GM21619 (cell line): Measurements from ENCODE around the gene GABRB3.

Source experiments
- ATAC-seq: cut with Tn5 transposase; IDR thresholded peaks from one replicate; pipeline ENCODE4 v1.9.1; 2021; ENCODE audit not compliant: unreplicated experiment

The GABRB3 gene

DNA sequence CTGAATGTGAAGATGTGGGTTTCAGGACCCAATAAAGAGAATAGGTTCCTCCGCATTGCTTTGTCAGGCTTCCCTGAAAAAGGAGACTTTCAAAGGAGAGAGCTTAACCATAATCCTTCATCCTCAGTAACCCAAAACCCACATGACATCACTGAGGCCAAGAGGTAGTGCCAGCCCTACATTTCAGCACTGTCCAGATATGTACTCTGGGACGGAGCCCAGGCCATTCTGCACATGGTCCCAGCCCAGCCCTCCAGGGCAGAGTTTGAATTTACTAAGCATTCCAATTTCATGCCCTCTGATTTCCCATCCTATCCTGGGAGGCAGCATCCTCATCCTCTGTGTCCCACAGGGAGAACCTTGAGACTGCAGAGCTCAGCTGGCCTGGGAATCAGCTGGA, 210.5 kb downstream of the GABRB3 start:
- ATAC-seq, result no peak

DNA sequence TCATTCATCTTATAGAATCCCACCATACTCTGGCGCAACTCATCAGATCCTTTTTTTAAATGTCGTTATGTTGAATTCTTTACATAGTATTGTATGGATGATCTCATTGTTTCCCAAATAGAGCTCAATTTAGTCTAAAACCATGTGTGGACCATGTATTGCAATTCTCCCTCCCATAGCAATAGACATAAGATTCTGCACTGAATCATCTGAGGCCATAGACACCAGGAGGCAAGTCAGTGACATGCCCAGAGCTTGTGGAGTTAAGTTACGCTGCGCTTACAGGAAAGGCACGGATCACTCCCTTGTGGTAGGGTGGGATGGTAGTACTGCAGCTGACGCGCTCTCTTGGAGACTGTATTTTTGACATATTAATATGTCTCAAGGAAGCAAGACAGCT, 211.0 kb downstream of the GABRB3 start:
- no peak for ATAC-seq

DNA sequence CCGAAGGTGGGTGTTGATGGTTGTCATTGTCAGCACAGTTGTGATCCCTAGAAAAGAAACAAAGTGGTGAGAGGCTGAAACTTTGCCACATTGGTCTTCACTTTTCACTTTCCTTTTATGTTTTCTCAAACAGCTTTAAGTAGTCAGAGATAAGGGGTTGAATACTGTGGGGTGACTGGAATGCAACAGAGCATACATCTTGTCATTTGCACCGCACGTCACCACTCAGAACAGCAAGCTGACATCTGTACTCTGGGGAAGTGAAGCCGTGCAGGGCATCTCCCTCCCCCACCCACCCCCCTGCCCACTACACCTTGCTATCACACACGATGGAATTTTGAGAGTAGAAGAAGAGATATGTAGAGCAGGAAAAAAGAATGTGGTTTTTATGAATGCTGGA, 211.7 kb downstream of the GABRB3 start:
- no peak for ATAC-seq

DNA sequence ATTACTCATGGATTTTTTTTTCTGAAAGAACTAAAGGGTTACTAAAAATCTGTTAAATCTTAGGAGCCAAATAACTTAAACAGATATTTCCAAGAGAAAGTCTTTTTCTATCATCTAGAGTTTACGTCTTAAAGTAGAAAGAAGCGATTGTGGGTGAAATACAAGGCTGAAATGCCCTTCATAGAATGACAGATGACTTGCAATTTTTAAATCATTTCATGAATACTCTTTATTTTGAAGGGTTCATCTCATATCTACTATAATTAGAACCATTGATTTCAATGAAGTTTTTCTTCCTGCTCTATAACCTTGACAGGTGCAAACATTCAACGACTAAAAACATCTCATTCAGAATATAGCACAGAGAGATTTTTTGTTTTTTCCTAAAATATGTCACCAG, 217.0 kb downstream of the GABRB3 start:
- ATAC-seq, result no peak

DNA sequence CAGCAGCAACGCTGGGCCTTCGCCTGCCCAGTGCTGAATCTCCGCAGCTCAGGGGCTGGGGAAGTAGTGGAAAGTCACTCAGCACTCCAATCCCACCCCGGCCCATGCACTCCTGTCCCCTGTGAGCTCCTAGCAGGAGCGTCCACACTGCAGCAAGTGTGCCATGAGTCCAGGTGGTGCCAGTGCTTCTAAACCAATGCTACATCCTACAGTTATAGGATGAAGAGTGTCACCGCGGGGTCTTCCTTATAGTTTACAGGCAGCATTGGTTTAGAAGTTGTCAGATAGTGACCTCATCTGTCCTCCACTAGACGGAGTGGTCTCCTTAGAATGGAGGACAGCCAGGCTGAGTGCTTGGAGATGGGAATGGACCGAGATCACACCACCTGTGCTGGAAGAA, 221.4 kb downstream of the GABRB3 start:
- ATAC-seq, result no peak

DNA sequence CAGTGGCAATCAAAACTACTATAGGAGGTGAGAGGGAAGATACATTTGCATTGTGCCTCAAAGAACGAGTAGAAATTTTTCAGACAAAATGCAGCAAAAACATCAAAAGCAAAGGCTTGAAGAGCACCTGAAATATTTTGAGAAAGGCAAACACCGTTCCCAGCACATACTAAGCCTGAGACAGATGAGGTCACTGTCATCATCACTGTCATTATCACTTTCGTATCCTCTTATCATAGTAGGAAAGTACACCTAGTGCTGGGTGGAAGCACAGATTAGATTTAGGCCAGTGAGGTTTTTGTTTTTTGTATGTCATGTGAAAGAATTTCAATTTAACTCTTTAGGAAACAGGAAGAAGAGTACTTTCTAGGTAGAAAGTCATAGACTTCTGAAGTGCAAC, 222.0 kb downstream of the GABRB3 start:
- no peak for ATAC-seq

DNA sequence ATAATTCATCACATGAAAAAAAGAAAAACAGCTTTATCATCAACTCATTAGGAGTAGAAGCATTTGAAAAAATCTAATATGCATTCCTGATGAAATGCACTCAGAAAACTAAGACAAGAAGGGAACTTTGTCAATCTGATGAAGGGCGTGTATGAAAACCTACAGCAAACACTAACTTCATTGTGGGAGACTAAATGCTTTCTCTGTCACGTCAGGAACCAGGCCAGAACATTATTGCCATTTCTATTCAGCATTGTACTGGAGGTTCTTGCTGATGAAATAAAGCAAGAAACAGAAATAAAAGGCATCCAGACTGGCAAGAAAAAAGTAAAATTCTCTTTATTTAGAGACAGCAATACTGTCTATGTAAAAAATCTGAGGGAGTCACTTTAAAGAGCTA, 235.2 kb downstream of the GABRB3 start:
- ATAC-seq, result no peak

DNA sequence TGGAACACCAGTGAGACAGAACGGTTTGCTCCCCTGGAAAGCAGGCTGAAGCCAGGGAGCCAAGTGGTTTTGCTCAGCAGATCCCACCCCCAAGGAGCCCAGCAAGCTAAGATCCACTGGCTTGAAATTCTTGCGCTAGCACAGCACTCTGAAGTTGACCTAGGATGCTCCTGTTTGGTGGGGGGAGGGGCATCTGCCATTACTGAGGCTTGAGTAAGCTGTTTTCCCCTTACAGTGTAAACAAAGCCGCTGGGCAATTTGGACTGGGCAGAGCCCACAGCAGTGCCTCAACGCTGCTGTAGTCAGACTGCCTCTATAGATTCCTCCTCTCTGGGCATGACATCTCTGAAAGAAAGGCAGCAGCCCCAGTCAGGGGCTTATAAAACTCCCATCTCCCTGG, 241.4 kb downstream of the GABRB3 start:
- ATAC-seq, result no peak

DNA sequence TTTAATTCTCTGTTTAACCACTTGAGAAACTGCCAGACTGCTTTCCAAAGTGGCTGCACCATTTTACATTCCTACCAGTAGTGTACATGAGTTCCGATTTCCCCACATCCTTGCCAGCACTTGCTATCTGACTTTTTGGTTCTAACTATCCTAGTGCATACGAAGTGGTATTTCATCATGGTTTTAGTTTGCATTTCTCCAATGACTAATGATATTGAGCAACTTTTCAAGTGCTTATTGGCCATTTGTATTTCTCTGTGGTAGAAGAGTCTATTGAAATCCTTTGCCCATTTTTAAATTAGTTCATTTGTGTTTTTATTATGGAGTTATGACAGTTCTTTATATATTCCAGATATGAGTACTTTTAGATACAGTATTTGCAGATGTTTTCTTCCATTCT, 247.8 kb downstream of the GABRB3 start:
- ATAC-seq, result no peak

DNA sequence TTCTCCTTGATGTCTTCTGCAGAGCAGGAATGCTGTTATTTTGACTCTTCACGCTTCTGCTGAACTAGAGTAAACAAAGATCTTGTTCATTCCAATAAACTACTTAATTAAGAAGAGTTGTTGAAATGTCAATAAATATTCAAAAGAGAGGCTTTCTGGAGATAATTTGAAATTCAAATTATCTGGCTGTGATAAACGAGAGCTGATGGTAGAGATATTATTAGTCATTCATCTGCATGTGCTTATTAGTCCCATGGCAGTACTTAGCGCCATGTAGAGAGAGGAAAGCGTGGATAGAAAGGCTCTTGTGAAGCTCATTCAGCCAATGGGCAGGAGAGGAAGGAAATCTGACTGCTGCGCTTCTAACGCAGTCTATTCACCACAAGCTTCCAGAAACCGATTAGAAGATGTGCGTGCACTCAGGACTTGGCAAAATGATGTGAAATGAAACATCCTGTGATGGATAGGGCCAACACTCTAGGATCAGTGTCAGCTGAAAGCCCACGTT, 251.1 kb downstream of the GABRB3 start:
- no peak for ATAC-seq

DNA sequence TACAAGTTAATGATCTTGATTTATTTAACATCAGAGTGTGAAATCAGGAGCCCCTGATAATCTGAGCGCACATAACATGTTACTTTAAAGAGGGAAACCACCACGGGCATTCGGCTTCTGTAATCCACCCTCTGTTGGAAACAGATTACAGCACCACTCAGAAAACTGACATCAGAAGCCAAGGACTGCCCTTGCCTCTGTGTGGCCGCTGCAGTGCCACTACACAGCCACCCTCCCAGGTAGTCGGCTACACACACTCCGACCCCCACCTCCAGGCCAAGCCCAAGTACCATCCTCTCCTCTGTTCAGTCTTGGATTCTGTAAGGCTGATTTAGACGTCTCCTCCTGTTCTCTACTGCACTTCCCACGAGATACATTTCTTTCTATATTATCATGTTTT, 251.7 kb downstream of the GABRB3 start:
- no peak for ATAC-seq

DNA sequence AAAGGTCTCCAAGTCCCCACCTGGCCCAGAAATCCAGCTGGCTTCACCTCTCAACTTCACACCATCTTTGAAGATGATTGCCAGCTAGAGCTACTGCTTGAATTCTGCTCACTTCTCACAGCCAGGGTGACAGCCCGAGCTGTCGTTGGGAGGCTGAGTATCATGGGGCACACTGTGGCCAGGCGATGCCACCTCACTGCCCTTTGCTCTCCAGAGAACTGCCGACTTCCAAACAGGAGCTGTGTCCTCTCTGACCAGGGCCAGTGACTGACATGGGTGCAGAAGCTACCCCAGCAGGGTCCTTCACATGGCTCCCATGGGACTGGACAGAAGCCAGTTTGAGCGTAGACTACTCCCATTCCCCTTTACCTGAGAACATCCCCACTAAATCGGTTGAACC, 254.0 kb downstream of the GABRB3 start:
- no peak for ATAC-seq

DNA sequence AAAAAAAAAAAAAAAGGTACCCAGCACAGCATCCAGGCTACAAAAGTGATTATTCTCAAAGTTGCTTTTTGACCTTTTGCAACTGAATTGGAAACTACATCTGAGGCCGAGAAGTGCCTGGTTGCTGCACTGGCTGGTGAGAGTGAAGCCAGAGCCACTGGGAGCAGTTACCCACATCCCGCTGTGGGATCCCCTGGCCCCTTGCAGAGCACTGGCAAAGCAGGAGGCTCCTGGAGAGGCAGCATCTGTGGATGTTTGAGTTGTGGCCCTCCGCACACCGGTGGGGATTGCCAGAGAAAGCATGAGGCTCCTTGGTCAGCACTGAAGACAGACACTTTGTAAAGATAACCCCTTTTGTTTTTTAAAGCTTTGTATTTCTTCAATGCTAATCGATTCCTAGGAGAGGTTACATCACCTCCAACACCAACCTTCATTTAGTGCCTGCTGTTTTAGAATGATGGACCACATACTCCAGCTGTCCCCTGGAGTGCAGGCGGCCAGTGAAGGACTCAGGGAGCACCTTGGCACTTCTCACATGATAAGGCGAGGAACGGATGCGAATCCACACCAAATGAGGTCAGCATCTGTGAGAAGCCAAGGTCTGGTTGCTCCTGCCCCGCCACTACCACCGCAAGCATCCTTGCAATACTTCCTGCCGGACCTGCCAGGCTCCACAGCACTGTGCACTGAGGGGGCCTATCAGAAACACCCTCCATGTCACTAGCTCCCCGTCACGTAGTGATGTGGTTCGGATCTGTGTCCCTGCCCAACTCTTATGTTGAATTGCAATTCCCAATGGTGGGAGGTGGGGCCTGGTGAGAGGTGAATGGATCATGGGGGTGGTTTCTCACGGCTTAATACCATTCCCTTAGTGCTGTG, 256.5 kb downstream of the GABRB3 start:
- no peak for ATAC-seq

DNA sequence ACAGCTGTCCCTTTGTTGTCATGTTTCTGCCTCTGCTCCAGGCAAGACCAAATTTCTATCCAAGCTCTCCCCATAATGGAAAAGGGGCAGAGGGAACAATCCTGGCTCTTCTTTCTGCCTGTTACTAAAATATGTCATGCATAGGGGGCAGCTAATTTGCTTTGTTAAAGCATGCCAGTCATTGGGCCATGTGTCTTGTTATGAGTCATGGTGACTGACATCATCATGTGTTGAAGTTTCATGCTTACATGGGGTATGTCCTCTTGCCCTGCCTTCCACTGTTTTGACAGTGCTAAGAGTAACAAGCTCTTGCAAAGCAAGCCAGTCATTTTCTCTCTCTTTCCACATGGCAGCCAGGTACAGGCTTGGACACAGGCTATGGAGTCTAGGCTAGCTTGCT, 268.9 kb downstream of the GABRB3 start:
- no peak for ATAC-seq
